ENCODE data around the gene GAK. TPM values are rescaled to one million over a fixed set of nuclear protein-coding genes. Genes with fewer than 3 reads are reported as not detected.

GAK gene
- total and polyA plus RNA-seq, 2 of the 13 experiments (the other 11 are each of a cell fraction or from before 2014, with no cell fraction given), result 17.5 to 44.3 TPM

GRCh38 chr4:931960-932712 is at the start of gene GAK, which contains the start of gene TMEM175 (continued):
- no peak for TF ChIP-seq SNAPC4 (CRISPR knock-in tag; IDR thresholded peaks at IDR 0.05)
- 0 out of 2 replicates have a peak, but pooled peaks have one; percentile 32 for TF ChIP-seq HIC2 (CRISPR knock-in tag; IDR thresholded peaks at IDR 0.05; ENCODE audit: low read depth)
- TF ChIP-seq EP300 (IDR thresholded peaks at IDR 0.05; ENCODE audit: low read depth in 2 of 2, low read length in 2 of 2), result no peak
- no peak for TF ChIP-seq EP300 (CRISPR knock-in tag; IDR thresholded peaks at IDR 0.05; ENCODE audit: borderline replicate concordance)
- no peak for TF ChIP-seq CENPX (CRISPR knock-in tag; IDR thresholded peaks at IDR 0.05)
- no peak for TF ChIP-seq ZBTB33 (CRISPR knock-in tag; IDR thresholded peaks at IDR 0.05)
- TF ChIP-seq ISX (CRISPR knock-in tag; conservative IDR thresholded peaks at IDR 0.05), result no peak
- peak; percentile 91; the same call in 1 of the 2 replicates for TF ChIP-seq SIN3A (IDR thresholded peaks at IDR 0.05; ENCODE audit: borderline replicate concordance, low read depth, low read length)
- TF ChIP-seq ZNF891 (CRISPR knock-in tag; IDR thresholded peaks at IDR 0.05), result peak; percentile 88
- peak; percentile 89 for TF ChIP-seq ZFY (CRISPR knock-in tag; IDR thresholded peaks at IDR 0.05)
- no peak for TF ChIP-seq ZNF850 (CRISPR knock-in tag; conservative IDR thresholded peaks at IDR 0.05)
- TF ChIP-seq HNRNPL (IDR thresholded peaks at IDR 0.05; ENCODE audit: low read depth, low read length), result no peak
- TF ChIP-seq ZBTB10 (CRISPR knock-in tag; IDR thresholded peaks at IDR 0.05; ENCODE audit: borderline replicate concordance), result no peak
- 0 out of 4 replicates have a peak, but pooled peaks of 1 of the 2 experiments have one; percentile 26 for TF ChIP-seq KLF16 (CRISPR knock-in tag; IDR thresholded peaks at IDR 0.05)
- 0 out of 2 replicates have a peak, but pooled peaks have one; percentile 61 for TF ChIP-seq ATF1 (CRISPR knock-in tag; IDR thresholded peaks at IDR 0.05)
- 0 out of 2 replicates have a peak, but pooled peaks have one; percentile 17 for TF ChIP-seq ZNF552 (CRISPR knock-in tag; IDR thresholded peaks at IDR 0.05; ENCODE audit: borderline replicate concordance)
- peak; percentile 40 for TF ChIP-seq NFYB (CRISPR knock-in tag; IDR thresholded peaks at IDR 0.05)
